Activated CD4-positive, alpha-beta T cell treated with anti-CD3 and anti-CD28 coated beads, Interleukin-2, Interleukin-6, amounts not matched to agents 100 ng/mL and 50 ng/mL, durations not matched to agents 16 hours and 8 hours (primary cell): ENCODE measurements around the gene FABP6.
"Not testable (repeated sequence)": the region's sequence is repeated elsewhere in the genome, so short reads cannot be mapped to it uniquely, and the experiment has no call there.

Experiments
- DNase-seq: peaks from one replicate; pipeline ENCODE4 v3.0.0-alpha.2; 2020

FABP6 gene

GRCh38 chr5:160229190-160229742 lies at the start of gene FABP6:
Gene FABP6 (plus strand): TSS chr5:160229506. CDS start chr5:160229558, 52 bp downstream.
- DNase-seq: no peak

- no peak for DNase-seq
Observed at GRCh38 chr5:160180931-160181330, 48.4 kb upstream of the FABP6 start.

GRCh38 chr5:160181965-160182622 lies 47.2 kb upstream of the FABP6 start:
- no peak for DNase-seq

GRCh38 chr5:160183075-160183474 lies 46.2 kb upstream of the FABP6 start:
- no peak for DNase-seq

- no peak for DNase-seq
Observed at GRCh38 chr5:160185626-160186360, 43.5 kb upstream of the FABP6 start.

GRCh38 chr5:160186480-160186879 lies 42.8 kb upstream of the FABP6 start:
- no peak for DNase-seq

- DNase-seq: no peak
Observed at GRCh38 chr5:160187091-160187490, 42.2 kb upstream of the FABP6 start.

- no peak for DNase-seq
Observed at GRCh38 chr5:160188141-160189015, 40.9 kb upstream of the FABP6 start.

GRCh38 chr5:160192424-160192823 lies 36.9 kb upstream of the FABP6 start:
- DNase-seq: no peak

- DNase-seq: not testable (repeated sequence)
Observed at GRCh38 chr5:160193076-160193475, 36.2 kb upstream of the FABP6 start.

GRCh38 chr5:160193790-160194189 lies 35.5 kb upstream of the FABP6 start:
- DNase-seq: not testable (repeated sequence)

- no peak for DNase-seq
Observed at GRCh38 chr5:160197341-160198144, 31.8 kb upstream of the FABP6 start.

- no peak for DNase-seq
Observed at GRCh38 chr5:160198146-160198545, 31.2 kb upstream of the FABP6 start.

GRCh38 chr5:160198841-160199409 lies 30.4 kb upstream of the FABP6 start:
- no peak for DNase-seq

- peak; percentile 79 for DNase-seq
Observed at GRCh38 chr5:160199410-160199911, 29.8 kb upstream of the FABP6 start.

- no peak for DNase-seq
Observed at GRCh38 chr5:160207061-160207460, 22.2 kb upstream of the FABP6 start.

GRCh38 chr5:160209917-160210316 lies 19.4 kb upstream of the FABP6 start:
- DNase-seq: no peak

- DNase-seq: no peak
Observed at GRCh38 chr5:160210606-160211005, 18.7 kb upstream of the FABP6 start.

GRCh38 chr5:160211352-160211751 lies 18.0 kb upstream of the FABP6 start:
- DNase-seq: no peak

- DNase-seq: no peak
Observed at GRCh38 chr5:160213537-160213936, 15.8 kb upstream of the FABP6 start.

GRCh38 chr5:160219356-160219755 lies 9.9 kb upstream of the FABP6 start:
- no peak for DNase-seq

GRCh38 chr5:160221082-160221481 lies 8.2 kb upstream of the FABP6 start:
- no peak for DNase-seq
